ENCODE results near the gene KLK8. TPM values are rescaled to one million over a fixed set of nuclear protein-coding genes. Genes with fewer than 3 reads are reported as not detected.

Gene KLK8
- polyA plus RNA-seq, 2 of the 4 experiments (the other 2 are of a cell fraction): not detected

DNA sequence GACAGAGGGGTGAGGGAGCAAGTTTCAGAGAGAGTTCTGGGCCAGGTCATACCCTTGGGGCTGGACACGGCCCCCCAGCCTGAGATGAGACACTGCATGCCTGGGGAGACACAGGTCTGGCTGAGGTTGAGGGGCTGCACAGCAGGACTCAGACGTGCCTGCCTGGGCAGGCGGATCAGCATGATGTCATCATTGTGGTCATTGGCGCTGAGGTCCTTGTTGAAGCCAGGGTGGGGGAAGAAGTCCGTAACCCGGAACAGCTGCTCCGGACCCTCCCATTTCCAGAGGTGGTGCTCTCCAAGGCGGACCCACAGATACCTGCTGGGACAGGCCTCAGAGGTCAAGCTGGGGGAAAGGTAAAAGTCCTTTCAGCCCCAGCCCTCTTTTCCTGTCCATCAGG lies 5.0 kb upstream of the KLK8 start:
- CTCF ChIA-PET: no interaction called here
- peaks cover 6% of the 10 kb centered on the region; the same call in 2 of the 3 replicates for H3K4me1 ChIP-seq

GRCh38 chr19:51005248-51005647 lies 3.8 kb upstream of the KLK8 start:
- H3K9me3 ChIP-seq: no peaks in the 10 kb centered on the region
- ATAC-seq (no peak), FAIRE-seq (no peak), DNase-seq (ENCODE audit: low read depth in 1 of 2, low spot score in 1 of 2) (no peak)
- peaks cover 6% of the 10 kb centered on the region; the same call in 2 of the 3 replicates for H3K4me1 ChIP-seq
- no peak overlapping the region for H3K27ac ChIP-seq
- TF ChIP-seq RAD21 (conservative IDR thresholded peaks at IDR 0.05 in 1 of 2, IDR thresholded peaks at IDR 0.05 in 1 of 2): no peak
- TF ChIP-seq NFE2L2 (conservative IDR thresholded peaks at IDR 0.05; ENCODE audit: low read length): no peak
- TF ChIP-seq MAX (IDR thresholded peaks at IDR 0.05): no peak
- TF ChIP-seq ESRRA (IDR thresholded peaks at IDR 0.05; ENCODE audit: borderline replicate concordance, low read length): no peak
- no peak for TF ChIP-seq POLR2A (IDR thresholded peaks at IDR 0.05; ENCODE audit: low read length)
- TF ChIP-seq FOSL2 (IDR thresholded peaks at IDR 0.05): no peak
- no peak for TF ChIP-seq FOSL2 (CRISPR knock-in tag; IDR thresholded peaks at IDR 0.05)
- TF ChIP-seq POLR2AphosphoS2 (conservative IDR thresholded peaks at IDR 0.05; ENCODE audit: low read length): no peak
- no peak for TF ChIP-seq JUNB (IDR thresholded peaks at IDR 0.05)
- TF ChIP-seq PHF8 (IDR thresholded peaks at IDR 0.05; ENCODE audit: borderline replicate concordance, low read depth): no peak
- TF ChIP-seq, protein P1, sequence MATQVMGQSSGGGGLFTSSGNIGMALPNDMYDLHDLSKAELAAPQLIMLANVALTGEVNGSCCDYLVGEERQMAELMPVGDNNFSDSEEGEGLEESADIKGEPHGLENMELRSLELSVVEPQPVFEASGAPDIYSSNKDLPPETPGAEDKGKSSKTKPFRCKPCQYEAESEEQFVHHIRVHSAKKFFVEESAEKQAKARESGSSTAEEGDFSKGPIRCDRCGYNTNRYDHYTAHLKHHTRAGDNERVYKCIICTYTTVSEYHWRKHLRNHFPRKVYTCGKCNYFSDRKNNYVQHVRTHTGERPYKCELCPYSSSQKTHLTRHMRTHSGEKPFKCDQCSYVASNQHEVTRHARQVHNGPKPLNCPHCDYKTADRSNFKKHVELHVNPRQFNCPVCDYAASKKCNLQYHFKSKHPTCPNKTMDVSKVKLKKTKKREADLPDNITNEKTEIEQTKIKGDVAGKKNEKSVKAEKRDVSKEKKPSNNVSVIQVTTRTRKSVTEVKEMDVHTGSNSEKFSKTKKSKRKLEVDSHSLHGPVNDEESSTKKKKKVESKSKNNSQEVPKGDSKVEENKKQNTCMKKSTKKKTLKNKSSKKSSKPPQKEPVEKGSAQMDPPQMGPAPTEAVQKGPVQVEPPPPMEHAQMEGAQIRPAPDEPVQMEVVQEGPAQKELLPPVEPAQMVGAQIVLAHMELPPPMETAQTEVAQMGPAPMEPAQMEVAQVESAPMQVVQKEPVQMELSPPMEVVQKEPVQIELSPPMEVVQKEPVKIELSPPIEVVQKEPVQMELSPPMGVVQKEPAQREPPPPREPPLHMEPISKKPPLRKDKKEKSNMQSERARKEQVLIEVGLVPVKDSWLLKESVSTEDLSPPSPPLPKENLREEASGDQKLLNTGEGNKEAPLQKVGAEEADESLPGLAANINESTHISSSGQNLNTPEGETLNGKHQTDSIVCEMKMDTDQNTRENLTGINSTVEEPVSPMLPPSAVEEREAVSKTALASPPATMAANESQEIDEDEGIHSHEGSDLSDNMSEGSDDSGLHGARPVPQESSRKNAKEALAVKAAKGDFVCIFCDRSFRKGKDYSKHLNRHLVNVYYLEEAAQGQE (IDR thresholded peaks at IDR 0.05): no peak
- no peak for TF ChIP-seq HDAC2 (IDR thresholded peaks at IDR 0.05)
- TF ChIP-seq RARB (CRISPR knock-in tag; IDR thresholded peaks at IDR 0.05): no peak
- TF ChIP-seq TP53 (CRISPR knock-in tag; IDR thresholded peaks at IDR 0.05): no peak
- TF ChIP-seq CTCF (IDR thresholded peaks at IDR 0.05): no peak
- no peak overlapping the region for H3K4me2 ChIP-seq
- no peak overlapping the region for H3K4me3 ChIP-seq
- ChIA-PET CTCF (no interaction called here), POLR2A (no interaction called here)
- WGBS (ENCODE audit: missing lambda C conversion rate): 45% methylated on average over 1 of the region's 1 CpG

More for the DNA sequence above, 5.0 kb upstream of the KLK8 start:
- no peak for ATAC-seq
- H3K4me2 ChIP-seq: no peak overlapping the region
- 6% methylated on average over 3 of the region's 8 CpGs for WGBS (ENCODE audit: missing lambda C conversion rate)
- H3K9me3 ChIP-seq: no peaks in the 10 kb centered on the region
- POLR2A ChIA-PET: no interaction called here
- FAIRE-seq: no peak
- DNase-seq (ENCODE audit: low read depth in 1 of 2, low spot score in 1 of 2): no peak
- H3K27ac ChIP-seq: no peak overlapping the region
- TF ChIP-seq POLR2AphosphoS2 (conservative IDR thresholded peaks at IDR 0.05; ENCODE audit: low read length) (no peak), RFX5 (IDR thresholded peaks at IDR 0.05) (no peak), JUNB (IDR thresholded peaks at IDR 0.05) (no peak), CHD4 (IDR thresholded peaks at IDR 0.05; ENCODE audit: borderline replicate concordance) (no peak), TFCP2L1 (CRISPR knock-in tag; IDR thresholded peaks at IDR 0.05) (no peak), FOSB (CRISPR knock-in tag; IDR thresholded peaks at IDR 0.05) (no peak), MAFK (IDR thresholded peaks at IDR 0.05; ENCODE audit: partially characterized antibody) (no peak), HOXB13 (CRISPR knock-in tag; IDR thresholded peaks at IDR 0.05; ENCODE audit: low read depth) (no peak), FOXS1 (CRISPR knock-in tag; IDR thresholded peaks at IDR 0.05) (no peak), EHF (CRISPR knock-in tag; IDR thresholded peaks at IDR 0.05) (no peak), TP53 (CRISPR knock-in tag; IDR thresholded peaks at IDR 0.05) (no peak), MAZ (IDR thresholded peaks at IDR 0.05; ENCODE audit: borderline replicate concordance, low read depth, low read length) (no peak)
- TF ChIP-seq, protein P1 (IDR thresholded peaks at IDR 0.05): no peak
- no peak overlapping the region for H3K4me3 ChIP-seq
